ENCODE measurements around the gene REEP6.
"Not testable (repeated sequence)": the region's sequence is repeated elsewhere in the genome, so short reads cannot be mapped to it uniquely, and the experiment has no call there.

The REEP6 gene

DNA sequence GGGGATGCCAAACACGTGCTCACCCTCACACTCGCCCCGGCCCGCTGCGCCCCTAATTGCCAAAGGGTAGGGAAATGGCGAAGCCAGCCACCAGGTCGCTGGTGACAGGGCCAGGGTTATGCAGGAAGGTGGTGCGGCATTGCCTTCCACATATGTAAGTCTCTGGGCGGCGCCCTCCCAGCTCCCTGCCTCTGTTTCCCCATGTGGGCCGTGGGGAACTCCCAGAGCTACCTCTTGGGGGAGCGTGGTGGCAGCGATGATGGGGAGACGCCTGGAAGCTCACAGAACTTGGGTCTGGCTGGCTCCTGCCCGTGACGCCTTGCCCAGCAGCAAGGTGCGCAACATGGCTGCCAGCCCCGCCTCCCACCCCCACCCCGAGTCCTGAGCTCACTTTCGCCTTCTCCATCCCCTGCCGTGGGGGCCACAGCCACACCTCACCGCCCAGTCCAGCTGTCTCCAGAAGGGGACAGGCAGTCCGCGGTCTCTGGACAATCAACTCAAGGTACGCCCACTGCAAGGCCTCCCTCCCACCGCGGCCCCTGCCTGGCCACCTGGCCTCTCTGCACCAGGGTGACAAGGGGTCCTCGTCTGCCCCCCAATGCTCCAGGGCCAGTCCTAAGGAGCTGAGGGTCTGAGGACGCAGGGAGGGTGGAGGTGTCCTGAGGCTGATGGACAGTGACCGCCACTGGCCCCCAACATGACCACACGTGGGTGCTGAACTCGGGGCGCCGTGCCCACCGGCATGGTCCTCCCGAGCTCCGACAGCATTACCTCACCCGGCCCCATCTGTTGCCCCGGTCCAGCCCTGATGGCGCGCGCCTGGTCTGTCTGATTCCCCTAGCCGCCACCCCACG, 18.5 kb upstream of the REEP6 start:
- no peak for DNase-seq (ENCODE audit: low read depth)

DNA sequence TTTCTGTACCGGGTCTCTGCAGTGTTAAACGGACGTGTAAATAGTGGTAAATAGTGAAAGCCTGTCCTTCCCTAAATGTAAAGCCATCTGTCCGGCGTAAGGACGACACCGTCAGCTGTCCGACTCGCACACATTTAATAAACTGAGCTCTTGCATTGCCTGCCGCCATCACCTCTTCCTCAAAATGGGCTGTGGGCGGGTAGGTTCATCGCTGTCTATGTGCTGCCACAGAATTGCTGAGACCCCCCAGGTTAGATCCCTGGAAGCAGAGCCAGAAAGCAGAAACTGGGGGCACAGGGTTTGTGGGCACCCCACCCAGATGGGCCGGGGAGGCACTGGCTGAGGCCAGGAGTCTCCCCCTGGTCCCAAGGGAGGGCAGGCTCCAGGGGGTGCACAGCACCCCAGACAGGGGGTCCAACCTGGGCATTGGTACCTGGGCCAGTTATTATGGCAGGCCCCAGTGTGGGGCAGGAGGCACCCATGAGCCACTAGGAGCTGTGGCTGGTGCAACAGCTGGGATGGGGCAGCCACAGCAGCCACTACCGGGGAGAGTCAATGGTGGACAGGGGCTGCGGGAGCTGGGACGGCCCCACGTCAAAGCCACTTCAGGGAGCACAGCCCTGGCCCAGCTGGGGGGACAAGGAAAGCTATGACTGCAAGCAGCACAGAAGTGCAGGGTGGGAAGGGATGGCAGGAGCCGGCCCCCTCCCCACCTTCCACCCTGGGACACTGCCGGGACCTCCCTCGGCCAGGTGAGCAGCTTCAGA, 17.7 kb upstream of the REEP6 start:
- DNase-seq (ENCODE audit: low read depth), result no peak

DNA sequence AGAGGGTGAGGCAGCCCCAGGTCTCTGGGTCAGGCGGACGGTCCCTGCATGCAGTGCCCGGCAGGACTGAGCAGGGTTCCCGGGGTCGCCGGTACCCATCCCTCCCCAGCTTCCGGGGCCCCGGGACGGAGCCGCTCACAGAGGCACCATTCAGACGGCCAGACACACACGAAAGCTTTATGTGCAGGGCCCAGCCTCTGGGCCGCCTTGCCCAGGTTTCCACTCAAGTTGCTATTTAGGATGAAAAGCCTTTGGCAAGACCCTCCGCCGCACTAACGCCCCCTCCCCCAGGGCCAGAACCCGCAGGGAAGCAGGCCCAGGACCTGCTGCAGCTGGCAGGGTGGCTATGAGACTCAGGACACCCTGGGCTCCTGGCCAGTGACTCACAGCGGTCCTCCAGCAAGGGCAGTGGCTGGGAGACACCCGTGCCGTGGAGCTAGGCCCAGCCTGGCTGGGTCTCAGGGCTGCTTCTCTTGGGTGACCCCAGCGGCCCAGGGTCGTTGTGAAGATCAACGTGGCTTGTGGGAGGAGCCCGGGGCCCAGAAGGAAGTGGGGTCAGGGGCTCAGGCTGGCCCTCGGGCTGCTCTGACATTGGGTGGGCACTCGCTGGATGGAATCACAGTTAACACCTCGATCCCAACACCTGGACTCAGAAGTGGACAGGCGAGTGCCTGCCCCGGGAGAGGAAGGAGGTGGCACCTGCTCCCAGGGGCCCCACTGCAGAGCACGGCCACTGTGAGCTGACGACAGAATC, 16.8 kb upstream of the REEP6 start:
- DNase-seq (ENCODE audit: low read depth), result no peak

DNA sequence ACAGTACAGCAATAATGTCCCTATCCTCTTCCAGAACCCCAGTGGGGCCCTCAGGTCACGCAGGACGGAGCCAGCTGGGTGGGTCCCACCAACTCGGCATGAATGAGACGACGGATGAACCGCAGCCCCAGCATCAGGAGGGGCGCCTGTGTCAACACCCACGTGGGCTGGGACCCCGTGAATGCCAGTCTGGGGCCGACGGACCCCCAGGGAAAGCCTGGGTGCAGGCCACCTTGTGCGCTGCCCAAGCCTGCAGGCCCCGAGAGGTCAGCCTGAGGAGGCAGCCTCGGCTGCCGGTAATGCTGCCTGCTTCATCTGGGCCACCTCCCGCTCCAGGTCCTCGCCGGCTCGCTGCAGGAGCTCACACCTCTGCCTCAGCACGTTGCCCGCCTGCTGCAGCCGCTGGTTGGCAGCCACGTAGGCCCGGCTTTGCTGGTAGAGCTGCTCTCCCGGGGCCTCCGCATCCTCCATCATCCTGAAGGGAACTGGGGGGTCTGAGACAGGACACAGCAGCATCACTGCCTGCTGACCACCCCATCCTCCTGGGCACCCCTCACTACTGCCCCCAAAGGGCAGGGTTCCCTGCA, 16.1 kb upstream of the REEP6 start:
- DNase-seq (ENCODE audit: low read depth), result no peak

DNA sequence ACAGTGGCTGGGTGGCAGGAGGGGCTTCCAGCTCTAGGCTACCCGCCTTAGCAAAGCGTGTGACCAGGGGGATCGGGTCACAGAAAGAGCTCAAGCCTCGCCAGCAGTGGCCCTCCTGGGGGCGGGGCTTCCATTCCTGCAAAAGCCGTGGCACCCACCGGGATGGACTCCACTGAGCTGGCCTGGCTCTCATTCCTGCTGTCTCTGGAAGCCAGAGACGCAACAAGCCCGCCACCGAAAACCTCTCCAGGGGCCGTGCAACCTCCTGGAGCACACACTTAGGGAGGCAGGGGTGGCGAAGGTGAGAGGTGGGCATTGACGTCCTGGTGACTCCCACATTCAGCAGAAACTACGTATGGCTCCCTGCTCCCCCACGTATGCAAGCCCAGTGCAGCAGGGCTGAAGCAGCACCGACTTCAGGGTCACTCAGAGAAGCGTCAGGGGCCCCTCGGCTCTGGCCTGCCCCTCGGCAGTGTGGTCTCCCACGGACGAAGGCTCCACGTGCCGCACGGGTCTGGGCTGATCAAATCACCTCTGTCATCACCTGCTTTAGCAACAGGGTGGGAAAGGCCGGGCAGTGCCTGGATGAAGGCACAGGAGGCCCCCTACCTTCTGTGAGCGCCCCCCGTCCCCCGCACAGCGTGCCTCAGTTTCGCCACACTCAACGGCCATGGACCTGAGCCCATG, 15.1 kb upstream of the REEP6 start:
- DNase-seq (ENCODE audit: low read depth), result no peak

DNA sequence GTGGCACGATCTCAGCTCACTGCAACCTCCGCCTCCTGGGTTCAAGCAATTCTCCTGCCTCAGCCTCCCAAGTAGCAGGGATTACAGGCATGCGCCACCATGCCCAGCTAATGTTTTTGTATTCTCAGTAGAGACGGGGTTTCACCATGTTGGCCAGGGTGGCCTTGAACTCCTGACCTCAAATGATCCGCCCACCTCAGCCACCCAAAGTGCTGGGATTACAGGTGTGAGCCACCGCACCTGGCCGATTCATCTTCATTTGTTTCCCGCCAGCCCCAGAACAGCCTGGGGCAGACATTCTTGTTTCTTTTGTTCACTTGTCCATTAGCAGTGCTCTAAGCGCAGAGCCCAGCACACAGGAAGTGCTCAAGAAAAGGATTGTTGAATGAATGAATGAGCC, 13.9 kb upstream of the REEP6 start:
- DNase-seq (ENCODE audit: low read depth), result not testable (repeated sequence)

DNA sequence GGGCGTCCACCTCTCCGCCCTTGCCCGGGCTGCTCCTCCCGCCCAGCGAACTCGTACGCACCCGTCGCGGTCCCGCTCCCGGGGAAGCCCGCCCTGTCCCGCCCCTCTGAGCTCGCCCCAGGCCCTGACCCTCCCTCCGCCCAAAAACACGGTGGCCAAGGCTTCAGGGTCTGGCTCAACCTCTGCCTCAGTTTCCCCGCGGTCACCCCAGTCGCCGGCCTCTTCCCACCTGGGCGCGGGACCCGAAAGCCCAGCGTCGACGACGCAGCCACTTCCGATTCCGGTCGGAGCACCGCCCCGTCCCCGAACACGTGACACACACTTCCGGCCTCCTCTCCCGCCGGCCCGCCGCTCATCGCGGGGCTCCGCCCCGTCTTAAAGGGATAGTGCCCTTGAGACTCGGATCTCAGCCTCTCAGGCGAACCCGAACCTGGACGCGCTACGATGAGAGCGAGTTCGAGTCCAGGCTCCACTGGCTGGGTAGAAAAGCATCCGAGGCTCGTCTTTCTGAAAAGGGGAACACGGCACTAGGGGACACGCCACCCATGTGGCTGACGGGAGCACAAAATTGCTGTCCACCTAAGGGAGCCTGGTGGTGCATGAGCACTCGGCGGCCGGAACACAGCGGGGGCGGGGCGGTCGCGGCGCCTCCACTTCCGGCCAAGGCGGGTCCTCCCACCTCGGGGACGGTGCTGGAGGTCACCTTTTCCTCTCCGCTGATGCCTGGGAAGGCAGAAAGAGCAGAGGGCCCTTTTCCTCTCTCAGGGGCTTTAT, 11.9 kb upstream of the REEP6 start, which contains the start of gene C19orf25:
Gene C19orf25 (minus strand): TSS at position 282 of the 774 bp plus-strand sequence. CDS start 312 bp downstream, outside the sequence.
- DNase-seq (ENCODE audit: low read depth), result peak; percentile 88

DNA sequence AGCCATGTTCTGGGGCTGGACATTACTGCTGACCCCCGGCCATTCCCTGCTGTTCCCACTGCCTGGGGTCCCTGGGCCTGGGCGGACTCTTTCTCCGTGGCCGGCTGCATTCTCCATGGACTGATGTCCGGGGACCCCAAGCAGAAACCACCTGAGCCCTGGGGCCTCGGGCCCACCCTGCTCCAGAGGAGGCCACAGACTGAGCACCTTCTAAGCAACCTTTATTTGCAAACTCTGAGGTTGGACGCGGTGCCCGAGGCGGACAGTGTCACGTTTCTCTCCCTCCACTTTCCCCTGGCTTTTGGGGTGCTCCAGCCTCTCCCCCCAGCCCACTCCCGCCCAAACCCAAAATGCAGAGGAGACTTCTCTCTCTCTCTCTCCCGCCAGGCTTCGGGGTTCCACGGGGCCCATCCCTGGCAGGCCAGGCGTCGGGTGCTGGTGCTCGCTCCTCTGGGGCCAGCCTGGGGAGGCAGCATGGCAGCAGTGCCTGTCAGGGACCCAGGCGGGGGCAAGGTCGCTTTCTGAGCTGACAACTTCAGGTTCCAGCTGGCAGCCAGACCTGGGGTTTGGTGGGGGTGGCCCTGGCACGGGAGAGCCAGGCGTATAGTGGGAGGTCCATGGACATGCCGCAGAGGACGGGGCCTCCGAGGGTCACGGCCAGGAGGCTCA, 9.6 kb upstream of the REEP6 start:
- DNase-seq (ENCODE audit: low read depth), result no peak

DNA sequence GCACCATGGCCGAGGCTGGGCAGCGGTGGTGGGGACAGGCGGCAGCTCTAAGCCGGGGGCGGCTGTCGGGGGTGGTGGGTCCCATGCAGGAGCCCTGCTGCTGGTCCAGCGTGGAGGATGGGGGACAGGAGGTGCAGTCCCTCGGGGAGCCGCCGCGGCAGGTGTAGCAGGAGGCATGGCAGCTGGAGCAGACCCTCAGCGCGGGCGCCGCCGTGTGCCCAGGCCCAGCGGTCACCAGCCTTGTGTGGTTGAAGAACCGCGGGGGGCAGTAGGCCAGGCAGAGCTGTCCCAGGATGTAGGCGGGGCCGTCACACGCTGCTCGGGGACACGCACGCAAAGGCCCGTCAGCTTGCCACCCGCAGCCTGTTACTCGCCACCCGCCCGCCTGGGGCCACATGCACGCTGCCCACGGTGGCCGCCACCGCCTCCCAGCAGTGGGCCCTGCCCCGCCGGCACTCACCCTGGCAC, 9.1 kb upstream of the REEP6 start:
- no peak for DNase-seq (ENCODE audit: low read depth)

DNA sequence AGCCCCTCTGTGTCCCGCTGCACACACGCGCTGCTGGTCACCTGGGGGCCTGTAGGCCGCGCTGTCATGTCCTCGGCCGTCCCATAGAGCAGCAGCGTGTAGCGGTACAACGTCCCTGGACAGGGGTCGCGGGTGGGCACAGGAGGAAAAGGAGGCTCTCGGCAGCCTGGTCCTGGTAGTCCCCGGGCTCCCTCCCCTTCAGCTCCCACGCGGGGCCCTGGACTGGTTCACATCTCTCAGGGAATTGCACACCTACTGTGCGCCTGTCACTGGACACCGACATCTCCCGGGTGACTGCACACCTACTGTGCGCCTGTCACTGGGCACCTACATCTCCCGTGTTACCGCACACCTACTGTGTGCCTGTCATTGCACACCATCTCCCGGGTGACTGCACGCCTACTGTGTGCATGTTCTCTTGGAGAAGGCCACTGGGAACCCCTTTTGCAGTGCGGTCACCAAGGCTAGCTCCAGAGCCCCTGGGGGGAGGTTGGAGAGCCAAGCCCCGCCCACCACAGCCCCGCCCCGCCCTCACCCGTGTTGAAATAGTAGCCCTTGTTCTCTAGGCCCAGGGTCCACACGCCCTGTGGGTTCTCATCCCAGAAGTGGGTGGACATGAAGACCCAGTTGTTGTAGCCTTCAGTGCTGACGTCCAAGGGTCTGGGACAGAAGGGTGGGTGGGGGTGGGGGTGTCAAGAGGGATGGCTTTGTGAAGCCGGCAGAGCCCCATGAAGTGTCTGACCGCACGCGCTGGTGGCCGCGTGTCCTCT, 8.4 kb upstream of the REEP6 start:
- DNase-seq (ENCODE audit: low read depth), result no peak

DNA sequence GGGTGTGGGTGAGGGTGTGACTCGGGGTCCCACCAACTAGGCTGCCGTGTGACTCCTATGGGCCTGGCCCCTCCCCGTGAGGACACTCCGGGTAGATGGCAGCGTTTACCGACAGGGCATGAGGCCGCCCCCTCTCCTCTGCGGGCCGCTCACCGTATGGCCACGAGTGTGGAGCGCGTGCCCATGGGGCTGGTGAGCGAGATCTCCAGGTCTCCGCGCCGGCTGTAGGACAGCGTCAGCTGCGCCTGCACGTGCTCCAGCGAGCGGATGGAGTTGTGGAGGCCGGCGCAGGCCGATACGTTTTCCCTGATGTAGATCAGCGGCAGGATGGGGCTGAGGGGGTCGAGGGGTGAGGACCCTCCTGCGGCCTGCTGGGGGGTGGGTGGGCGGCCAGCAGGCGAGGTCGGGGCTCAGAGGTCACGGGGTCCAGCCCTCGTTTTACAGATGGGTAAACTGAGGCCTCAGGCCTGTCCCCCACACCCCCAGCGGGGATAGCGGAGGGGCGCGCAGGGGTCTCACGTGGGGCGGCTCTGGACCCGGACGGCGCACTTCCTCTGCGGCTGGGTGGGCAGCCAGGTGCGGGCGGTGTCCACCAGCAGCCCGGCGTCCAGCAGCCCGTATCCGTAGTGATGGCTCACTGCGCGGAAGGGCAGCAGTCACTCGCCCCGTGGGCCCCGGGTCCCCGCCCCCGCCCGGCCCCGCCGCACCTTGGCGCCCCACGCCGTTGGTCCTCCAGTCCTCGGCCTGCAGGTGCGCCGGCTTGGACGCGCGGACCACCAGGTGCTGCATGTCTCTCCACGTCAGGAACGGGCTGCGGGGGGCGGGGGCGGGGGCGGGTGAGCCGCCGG, 7.6 kb upstream of the REEP6 start:
- DNase-seq (ENCODE audit: low read depth), result no peak

DNA sequence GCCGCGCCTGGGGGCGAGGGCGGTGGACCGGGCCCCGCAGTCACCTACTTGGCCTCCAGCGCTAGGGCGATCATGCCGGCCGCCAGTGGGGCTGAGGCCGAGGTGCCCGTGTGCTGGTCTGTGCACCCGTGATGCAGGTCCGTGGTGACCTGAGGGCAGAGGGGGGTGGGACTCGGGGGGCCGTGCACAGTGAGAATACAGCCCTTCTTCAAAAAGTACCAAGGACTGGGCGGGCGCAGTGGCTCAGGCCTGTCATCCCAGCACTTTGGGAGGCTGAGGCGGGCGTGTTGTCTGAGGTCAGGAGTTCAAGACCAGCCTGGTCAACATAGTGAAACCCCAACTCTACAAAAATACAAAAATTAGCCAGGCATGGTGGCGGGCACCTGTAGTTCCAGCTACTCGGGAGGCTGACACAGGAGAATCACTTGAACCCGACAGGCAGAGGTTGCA, 7.0 kb upstream of the REEP6 start:
- DNase-seq (ENCODE audit: low read depth), result no peak

DNA sequence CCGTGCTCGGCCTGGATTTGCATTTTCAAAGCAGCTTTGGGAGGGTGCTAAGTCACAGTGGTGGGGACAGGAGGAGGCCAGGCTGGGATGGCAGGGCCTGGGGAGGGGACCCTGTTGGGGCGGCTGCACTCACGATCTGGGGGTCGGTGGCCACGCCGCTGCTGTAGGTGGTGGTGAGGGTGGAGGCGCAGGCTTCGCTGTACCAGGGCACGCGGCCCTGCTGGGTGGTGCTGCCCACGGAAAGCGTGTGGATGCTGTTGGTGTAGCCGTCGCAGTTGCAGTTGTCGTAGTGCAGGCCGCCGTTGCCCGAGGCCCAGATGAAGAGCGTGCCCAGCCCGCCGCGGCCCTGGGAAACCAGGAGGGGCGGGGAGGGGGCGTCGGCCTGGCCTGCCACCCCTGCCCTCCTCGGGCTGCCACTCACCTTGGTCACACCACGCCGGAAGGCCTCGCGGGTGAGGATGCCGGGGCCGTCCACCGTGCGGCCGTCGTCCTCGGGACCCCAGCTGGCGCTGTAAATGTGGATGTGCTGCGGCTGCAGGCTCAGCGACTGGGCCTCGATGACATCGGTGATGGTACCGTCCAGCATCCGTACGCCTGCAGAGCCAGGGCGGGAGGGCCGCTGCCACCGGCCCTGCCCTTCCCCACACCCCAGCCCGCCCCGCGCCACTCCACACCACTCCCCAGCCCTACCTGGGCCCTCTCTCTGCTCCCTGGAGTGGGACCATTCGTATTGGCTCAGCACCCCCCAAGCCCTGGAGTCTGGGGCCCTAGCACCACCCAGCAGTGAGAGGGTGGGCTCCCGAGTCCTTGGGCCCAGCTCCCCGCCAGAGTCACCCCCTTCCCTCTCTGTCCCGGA, 4.0 kb upstream of the REEP6 start:
- DNase-seq (ENCODE audit: low read depth), result no peak

DNA sequence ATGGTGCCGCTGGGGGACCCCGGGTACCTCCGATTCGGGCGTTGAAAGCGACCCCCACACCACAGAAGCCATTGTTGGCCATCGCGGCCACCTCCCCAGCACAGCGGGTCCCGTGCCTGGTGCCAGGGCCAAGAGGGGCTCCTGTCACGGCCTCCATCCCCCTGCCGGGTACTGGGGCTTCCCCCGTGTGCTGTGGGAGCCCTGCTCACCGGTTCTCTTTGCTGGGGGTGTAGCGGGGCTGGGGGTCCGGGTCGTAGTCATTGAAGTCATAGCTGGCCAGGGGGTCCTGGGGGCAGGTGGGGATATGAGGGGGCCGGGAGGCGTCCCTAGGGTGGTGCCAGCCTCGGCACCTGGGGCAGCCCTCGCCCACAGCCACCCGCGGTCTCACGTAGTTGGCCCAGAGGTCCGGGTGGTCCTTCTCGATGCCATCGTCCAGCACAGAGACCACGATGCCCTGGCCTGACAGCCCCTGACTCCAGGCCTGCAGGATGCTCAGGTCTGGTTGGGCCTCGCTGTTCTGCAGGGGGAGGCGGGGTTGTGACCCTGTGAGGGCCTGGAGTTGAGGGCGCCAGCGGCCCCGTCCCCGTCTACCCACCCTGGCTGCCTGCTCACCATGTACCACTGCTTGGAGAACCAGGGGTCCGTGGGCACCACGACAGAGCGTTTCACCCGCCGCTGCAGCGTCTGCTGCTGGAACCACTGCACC, 3.3 kb upstream of the REEP6 start:
- no peak for DNase-seq (ENCODE audit: low read depth)

DNA sequence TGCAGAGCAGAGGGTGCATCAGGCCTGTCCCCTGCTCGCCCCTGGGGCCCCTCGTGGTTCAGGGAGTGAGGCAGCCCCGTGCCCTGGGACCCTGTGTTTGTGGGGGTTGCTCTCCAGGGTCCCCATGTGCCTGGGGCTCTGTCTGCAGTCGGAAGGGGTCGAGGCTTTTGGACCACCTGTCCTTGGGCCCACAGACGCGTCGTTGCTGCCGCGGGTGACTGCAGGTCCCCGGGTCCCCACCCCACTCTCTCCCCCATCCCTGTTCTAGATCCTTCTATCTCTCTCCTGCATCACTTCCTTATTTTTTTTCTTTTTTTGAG, 2.7 kb upstream of the REEP6 start:
- no peak for DNase-seq (ENCODE audit: low read depth)

DNA sequence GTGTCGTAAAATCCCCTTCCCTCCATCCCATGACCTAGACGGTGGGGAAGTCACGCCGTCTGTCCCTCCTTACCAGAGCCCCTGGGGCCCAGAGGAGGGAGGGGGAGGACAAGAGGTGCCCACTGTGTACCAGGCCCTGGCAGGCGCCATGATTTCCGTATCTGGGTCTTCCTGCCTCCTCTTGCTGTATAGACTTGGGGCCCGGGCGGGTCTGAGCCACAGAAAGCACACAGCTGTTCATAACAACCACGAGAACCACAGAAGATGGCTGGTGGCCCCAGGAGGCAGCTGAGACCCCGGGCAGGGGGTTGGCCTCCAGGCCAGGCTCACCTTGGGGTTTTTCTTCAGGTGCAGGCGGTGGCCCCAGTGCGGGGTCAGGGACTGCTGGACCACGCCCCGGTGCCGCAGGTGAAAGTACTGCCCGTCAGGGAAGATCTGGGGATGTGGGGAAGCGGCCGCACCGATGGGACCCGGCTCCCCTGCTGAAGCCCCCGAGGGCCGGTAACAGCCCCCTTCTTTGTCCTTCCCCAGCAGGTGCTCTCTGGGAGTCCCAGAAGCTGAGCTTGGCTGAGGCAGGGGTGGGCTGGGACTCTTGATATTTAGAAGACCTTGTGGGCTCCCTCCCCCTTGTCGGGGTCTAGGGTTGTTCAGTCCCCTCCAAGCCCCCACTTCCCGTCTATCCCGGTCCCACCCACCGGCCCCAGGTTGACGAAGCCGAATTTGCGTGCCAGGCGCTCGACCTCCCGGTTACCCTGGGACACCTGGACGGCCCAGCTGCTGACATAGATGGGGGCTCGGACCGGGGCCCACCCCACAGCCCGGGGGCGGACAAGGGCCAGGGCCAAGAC, 1.3 kb upstream of the REEP6 start:
- DNase-seq (ENCODE audit: low read depth), result no peak

Measured in activated T-cell treated with anti-CD3 and anti-CD28 coated beads for 1 hour (primary cell).